Measurements from ENCODE around the gene XBP1.
"Not testable (repeated sequence)": the region's sequence is repeated elsewhere in the genome, so short reads cannot be mapped to it uniquely, and the experiment has no call there.

XBP1 gene

DNA sequence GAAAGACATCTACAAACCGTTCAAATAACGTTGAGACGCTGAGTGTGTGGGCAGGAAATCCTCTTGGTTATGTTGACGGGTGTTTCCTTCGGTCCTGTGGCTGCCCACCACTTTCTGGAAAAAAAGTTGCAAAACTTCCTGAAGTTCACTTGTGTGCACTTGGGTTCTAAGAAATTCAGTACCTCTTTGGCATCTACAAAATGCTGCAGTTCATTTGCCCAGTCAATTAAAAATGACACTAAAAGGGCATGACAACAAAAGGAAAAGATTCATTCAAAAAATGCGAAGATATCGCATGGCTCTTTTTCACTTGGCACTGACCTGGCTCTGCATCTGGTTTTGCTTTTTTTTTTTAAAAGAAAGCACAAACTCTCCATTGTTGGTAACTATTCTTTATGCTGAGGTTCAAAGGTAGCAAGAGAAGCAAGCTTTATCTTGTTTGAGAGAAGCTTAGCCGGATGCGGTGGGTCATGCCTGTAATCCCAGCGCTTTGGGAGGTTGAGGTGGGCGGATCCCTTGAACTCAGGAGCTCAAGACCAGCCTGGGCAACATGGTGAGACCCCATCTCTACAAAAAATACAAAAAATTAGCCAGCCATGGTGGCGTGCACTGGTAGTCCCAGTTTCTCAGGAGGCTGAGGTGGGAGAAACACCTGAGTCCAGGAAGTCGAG lies 10.6 kb upstream of the XBP1 start:
- TF ChIP-seq, protein P1, sequence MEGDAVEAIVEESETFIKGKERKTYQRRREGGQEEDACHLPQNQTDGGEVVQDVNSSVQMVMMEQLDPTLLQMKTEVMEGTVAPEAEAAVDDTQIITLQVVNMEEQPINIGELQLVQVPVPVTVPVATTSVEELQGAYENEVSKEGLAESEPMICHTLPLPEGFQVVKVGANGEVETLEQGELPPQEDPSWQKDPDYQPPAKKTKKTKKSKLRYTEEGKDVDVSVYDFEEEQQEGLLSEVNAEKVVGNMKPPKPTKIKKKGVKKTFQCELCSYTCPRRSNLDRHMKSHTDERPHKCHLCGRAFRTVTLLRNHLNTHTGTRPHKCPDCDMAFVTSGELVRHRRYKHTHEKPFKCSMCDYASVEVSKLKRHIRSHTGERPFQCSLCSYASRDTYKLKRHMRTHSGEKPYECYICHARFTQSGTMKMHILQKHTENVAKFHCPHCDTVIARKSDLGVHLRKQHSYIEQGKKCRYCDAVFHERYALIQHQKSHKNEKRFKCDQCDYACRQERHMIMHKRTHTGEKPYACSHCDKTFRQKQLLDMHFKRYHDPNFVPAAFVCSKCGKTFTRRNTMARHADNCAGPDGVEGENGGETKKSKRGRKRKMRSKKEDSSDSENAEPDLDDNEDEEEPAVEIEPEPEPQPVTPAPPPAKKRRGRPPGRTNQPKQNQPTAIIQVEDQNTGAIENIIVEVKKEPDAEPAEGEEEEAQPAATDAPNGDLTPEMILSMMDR (IDR thresholded peaks at IDR 0.05; ENCODE audit: low read length): no peak
- TF ChIP-seq EZH2 (IDR thresholded peaks at IDR 0.05; ENCODE audit: borderline replicate concordance, low read length): no peak
- Histone ChIP-seq H3K9me2 (ENCODE audit: low read depth, low read length) (no peaks in the 10 kb centered on the region), H4K20me1 (ENCODE audit: insufficient read depth, low read length) (no peaks in the 10 kb centered on the region), H3K27ac (ENCODE audit: low read depth, low read length, poor library complexity, severe bottlenecking) (no peak overlapping the region), H3K79me2 (ENCODE audit: insufficient read depth, low read length) (no peaks in the 10 kb centered on the region), H3K9me3 (ENCODE audit: low read length) (no peaks in the 10 kb centered on the region), H3K4me1 (ENCODE audit: insufficient read depth, low read length, severe bottlenecking) (no peaks in the 10 kb centered on the region), H3K4me3 (ENCODE audit: low read depth, low read length, poor library complexity, severe bottlenecking) (no peak overlapping the region), H3K9ac (ENCODE audit: low read length) (no peak overlapping the region), H3K36me3 (ENCODE audit: insufficient read depth, low read length) (no peaks in the 10 kb centered on the region), H3K4me2 (ENCODE audit: low read length) (no peak overlapping the region), H2AFZ (ENCODE audit: low read length) (no peak overlapping the region), H3K27me3 (ENCODE audit: insufficient read depth, low read length) (0 out of 2 replicates have a peak, but pooled peaks cover 4% of the 10 kb centered on the region), H3F3A (ENCODE audit: insufficient read depth, low read length) (no peaks in the 10 kb centered on the region)

DNA sequence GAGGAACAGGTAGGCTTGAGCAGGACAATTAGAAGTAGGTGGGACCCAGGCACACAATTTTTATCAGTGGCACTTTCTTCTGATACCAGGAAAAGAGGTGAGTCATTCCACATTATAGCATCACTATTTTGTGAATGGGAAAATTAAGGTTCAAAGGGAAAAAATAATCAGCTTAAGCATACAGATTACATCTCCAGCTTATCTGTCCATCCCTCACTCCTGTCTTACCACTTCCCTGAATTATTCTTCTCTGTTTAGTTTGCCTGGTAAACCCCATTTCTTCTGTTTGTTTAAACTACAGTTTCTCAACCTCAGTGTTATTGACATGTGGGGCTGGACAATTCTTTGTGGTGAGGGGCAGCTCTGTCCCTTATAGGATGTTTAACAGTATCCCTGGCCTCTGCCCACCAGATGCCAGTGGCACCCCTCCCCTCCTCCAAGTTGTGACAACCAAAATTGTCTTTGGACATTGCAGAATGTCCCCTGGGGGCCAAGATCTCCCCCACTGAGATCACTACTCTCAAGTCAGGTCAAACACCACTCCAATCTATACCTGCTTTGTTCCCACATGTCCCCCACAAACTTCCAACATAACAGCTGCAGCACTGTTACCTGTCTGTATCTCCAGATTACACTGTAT lies 8.5 kb upstream of the XBP1 start:
- H3K79me2 ChIP-seq (ENCODE audit: insufficient read depth, low read length): no peaks in the 10 kb centered on the region
- no peak overlapping the region for H3K9ac ChIP-seq (ENCODE audit: low read length)
- no peak overlapping the region for H3K27ac ChIP-seq (ENCODE audit: low read depth, low read length, poor library complexity, severe bottlenecking)
- no peaks in the 10 kb centered on the region for H3K9me3 ChIP-seq (ENCODE audit: low read length)
- no peak overlapping the region for H2AFZ ChIP-seq (ENCODE audit: low read length)
- H3K4me2 ChIP-seq (ENCODE audit: low read length): no peak overlapping the region
- no peaks in the 10 kb centered on the region for H3F3A ChIP-seq (ENCODE audit: insufficient read depth, low read length)
- no peaks in the 10 kb centered on the region for H3K36me3 ChIP-seq (ENCODE audit: insufficient read depth, low read length)
- TF ChIP-seq, protein P1 (IDR thresholded peaks at IDR 0.05; ENCODE audit: low read length): no peak
- TF ChIP-seq EZH2 (IDR thresholded peaks at IDR 0.05; ENCODE audit: borderline replicate concordance, low read length): no peak
- no peaks in the 10 kb centered on the region for H3K9me2 ChIP-seq (ENCODE audit: low read depth, low read length)
- no peak overlapping the region for H3K4me3 ChIP-seq (ENCODE audit: low read depth, low read length, poor library complexity, severe bottlenecking)
- no peaks in the 10 kb centered on the region for H3K4me1 ChIP-seq (ENCODE audit: insufficient read depth, low read length, severe bottlenecking)
- H3K27me3 ChIP-seq (ENCODE audit: insufficient read depth, low read length): 0 out of 2 replicates have a peak, but pooled peaks cover 4% of the 10 kb centered on the region
- H4K20me1 ChIP-seq (ENCODE audit: insufficient read depth, low read length): no peaks in the 10 kb centered on the region

DNA sequence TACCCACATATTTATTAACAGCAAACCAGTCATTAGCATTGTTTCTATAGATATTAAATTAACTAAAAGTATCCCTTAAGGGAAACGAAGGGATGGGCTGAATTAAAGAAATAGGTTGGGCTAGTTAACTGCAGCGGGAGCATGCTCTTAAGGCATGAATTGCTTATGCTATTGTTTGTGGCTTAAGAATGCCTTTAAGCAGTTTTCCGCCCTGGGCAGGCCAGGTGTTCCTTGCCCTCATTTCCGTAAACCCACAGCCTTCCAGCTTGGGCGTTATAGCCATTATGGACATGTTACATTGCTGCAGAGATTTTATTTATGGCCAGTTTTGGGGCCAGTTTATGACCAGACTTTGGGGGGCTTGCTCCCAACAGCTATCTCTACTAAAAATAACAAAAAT lies 5.1 kb upstream of the XBP1 start:
- not testable (repeated sequence) for H3K27me3 ChIP-seq (ENCODE audit: insufficient read depth, low read length); H3K36me3 ChIP-seq (ENCODE audit: insufficient read depth, low read length); H3K4me2 ChIP-seq (ENCODE audit: low read length); H3K4me3 ChIP-seq (ENCODE audit: low read depth, low read length, poor library complexity, severe bottlenecking); H3F3A ChIP-seq (ENCODE audit: insufficient read depth, low read length); H4K20me1 ChIP-seq (ENCODE audit: insufficient read depth, low read length); H3K79me2 ChIP-seq (ENCODE audit: insufficient read depth, low read length); H3K9ac ChIP-seq (ENCODE audit: low read length); H2AFZ ChIP-seq (ENCODE audit: low read length); H3K27ac ChIP-seq (ENCODE audit: low read depth, low read length, poor library complexity, severe bottlenecking); H3K9me3 ChIP-seq (ENCODE audit: low read length); H3K9me2 ChIP-seq (ENCODE audit: low read depth, low read length)
- H3K4me1 ChIP-seq (ENCODE audit: insufficient read depth, low read length, severe bottlenecking): peaks cover 20% of the 10 kb centered on the region

All from OCI-LY1 (cell line).